GM21786 (cell line): Measurements from ENCODE around the gene LIG1.
"Not testable (repeated sequence)": the region's sequence is repeated elsewhere in the genome, so short reads cannot be mapped to it uniquely, and the experiment has no call there.

Experiments used
- ATAC-seq: cut with Tn5 transposase; IDR thresholded peaks from one replicate; pipeline ENCODE4 v1.9.1; 2021; ENCODE audit not compliant: unreplicated experiment

LIG1 gene

GRCh38 chr19:48122421-48122820 lies 47.7 kb downstream of the LIG1 start:
- ATAC-seq, result no peak

- no peak for ATAC-seq
Observed at GRCh38 chr19:48121909-48122371, 48.2 kb downstream of the LIG1 start.

GRCh38 chr19:48121066-48121465 lies 49.1 kb downstream of the LIG1 start:
- ATAC-seq, result no peak

GRCh38 chr19:48120505-48120904 lies 49.6 kb downstream of the LIG1 start:
- no peak for ATAC-seq

GRCh38 chr19:48118131-48118517 lies 52.0 kb downstream of the LIG1 start:
- no peak for ATAC-seq

GRCh38 chr19:48117515-48118130 lies 52.5 kb downstream of the LIG1 start:
- no peak for ATAC-seq

- no peak for ATAC-seq
Observed at GRCh38 chr19:48113190-48113917, 56.8 kb downstream of the LIG1 start.

- no peak for ATAC-seq
Observed at GRCh38 chr19:48111280-48111679, 58.9 kb downstream of the LIG1 start.

- ATAC-seq, result peak; percentile 54
Observed at GRCh38 chr19:48110350-48110966, 59.7 kb downstream of the LIG1 start, which contains the start of gene PLA2G4C. Gene PLA2G4C (minus strand): TSS chr19:48110817. CDS start chr19:48106529, 4,288 bp downstream.

GRCh38 chr19:48108997-48109782 lies 61.0 kb downstream of the LIG1 start:
- ATAC-seq, result no peak

- ATAC-seq, result no peak
Observed at GRCh38 chr19:48103922-48104321, 66.2 kb downstream of the LIG1 start.

- ATAC-seq, result no peak
Observed at GRCh38 chr19:48102870-48103751, 67.0 kb downstream of the LIG1 start.

GRCh38 chr19:48095612-48096175 lies 74.5 kb downstream of the LIG1 start:
- no peak for ATAC-seq

- no peak for ATAC-seq
Observed at GRCh38 chr19:48094855-48095203, 75.3 kb downstream of the LIG1 start.

GRCh38 chr19:48094129-48094854 lies 75.9 kb downstream of the LIG1 start:
- no peak for ATAC-seq

- ATAC-seq, result not testable (repeated sequence)
Observed at GRCh38 chr19:48091111-48091718, 78.9 kb downstream of the LIG1 start.

- ATAC-seq, result no peak
Observed at GRCh38 chr19:48090281-48090802, 79.8 kb downstream of the LIG1 start.

- ATAC-seq, result not testable (repeated sequence)
Observed at GRCh38 chr19:48088991-48089390, 81.2 kb downstream of the LIG1 start.
